Loucy (cell line): ENCODE results near the gene GTF2F2.

Experiments
- H2AFZ ChIP-seq: fragments of 200-600 bp; sonication (generic); 2 replicates; pipeline ENCODE4 v1.6.0; 2016; ENCODE audit warnings: antibody characterized with exemption, mild to moderate bottlenecking, low read length, moderate library complexity
- H3F3A ChIP-seq: fragments of 200-600 bp; 2 replicates; pipeline ENCODE4 v1.6.0; 2016; ENCODE audit warnings: antibody characterized with exemption, low read depth, mild to moderate bottlenecking
- H3K27me3 ChIP-seq: fragments of 200-600 bp; sonication (generic); 2 replicates; pipeline ENCODE4 v1.6.1; 2014; ENCODE audit warnings: low read length, mild to moderate bottlenecking; ENCODE audit not compliant: insufficient read depth, poor library complexity, severe bottlenecking
- H3K36me3 ChIP-seq: fragments of 200-600 bp; sonication (generic); 2 replicates; pipeline ENCODE4 v1.6.1; 2016; ENCODE audit warnings: low read length; ENCODE audit not compliant: insufficient read depth
- H3K4me1 ChIP-seq: fragments of 200-600 bp; sonication (generic); 2 replicates; pipeline ENCODE4 v1.5.1; 2014; ENCODE audit warnings: low read length, mild to moderate bottlenecking; ENCODE audit not compliant: insufficient read depth, poor library complexity, severe bottlenecking
- H3K4me2 ChIP-seq: fragments of 200-600 bp; sonication (generic); 2 replicates; pipeline ENCODE4 v1.6.0; 2014; ENCODE audit warnings: antibody characterized with exemption, low read length, low read depth, mild to moderate bottlenecking; ENCODE audit not compliant: poor library complexity, severe bottlenecking
- H3K4me3 ChIP-seq: fragments of 200-600 bp; sonication (generic); 2 replicates; pipeline ENCODE4 v1.5.1; 2014; ENCODE audit warnings: low read length, mild to moderate bottlenecking, mixed read lengths; ENCODE audit not compliant: poor library complexity, severe bottlenecking
- H3K79me2 ChIP-seq: fragments of 200-600 bp; sonication (generic); 2 replicates; pipeline ENCODE4 v1.6.1; 2014; ENCODE audit warnings: low read length; ENCODE audit not compliant: insufficient read depth
- H3K9ac ChIP-seq: fragments of 200-600 bp; sonication (generic); 2 replicates; pipeline ENCODE4 v1.6.0; 2014; ENCODE audit warnings: mild to moderate bottlenecking, low read depth, low read length, moderate library complexity; ENCODE audit not compliant: poor library complexity, severe bottlenecking
- H3K9me2 ChIP-seq: fragments of 200-600 bp; sonication (generic); replicated peaks from 2 replicates; pipeline ENCODE4 v1.6.1; 2016; ENCODE audit warnings: low read depth, low read length, mixed read lengths
- H3K9me3 ChIP-seq: fragments of 200-600 bp; sonication (generic); 2 replicates; pipeline ENCODE4 v1.6.1; 2014; ENCODE audit warnings: mild to moderate bottlenecking, antibody characterized with exemption, low read length, low read depth; ENCODE audit not compliant: insufficient read depth
- H4K20me1 ChIP-seq: fragments of 200-600 bp; sonication (generic); 2 replicates; pipeline ENCODE4 v1.6.0; 2014; ENCODE audit warnings: antibody characterized with exemption, low read length, mild to moderate bottlenecking; ENCODE audit not compliant: insufficient read depth, poor library complexity, severe bottlenecking
- EZH2phosphoT487 ChIP-seq: fragments of 200-600 bp; IDR thresholded peaks from 2 replicates; pipeline ENCODE4 v1.6.1; 2018; ENCODE audit warnings: antibody characterized with exemption, mild to moderate bottlenecking, moderate library complexity, borderline replicate concordance
- TF ChIP-seq, protein P1 (sequence below): fragments of 200-600 bp; sonication (generic); conservative IDR thresholded peaks from 2 replicates; pipeline ENCODE4 v1.5.1; 2014; ENCODE audit warnings: mild to moderate bottlenecking, antibody characterized with exemption, low read length

The GTF2F2 gene

DNA sequence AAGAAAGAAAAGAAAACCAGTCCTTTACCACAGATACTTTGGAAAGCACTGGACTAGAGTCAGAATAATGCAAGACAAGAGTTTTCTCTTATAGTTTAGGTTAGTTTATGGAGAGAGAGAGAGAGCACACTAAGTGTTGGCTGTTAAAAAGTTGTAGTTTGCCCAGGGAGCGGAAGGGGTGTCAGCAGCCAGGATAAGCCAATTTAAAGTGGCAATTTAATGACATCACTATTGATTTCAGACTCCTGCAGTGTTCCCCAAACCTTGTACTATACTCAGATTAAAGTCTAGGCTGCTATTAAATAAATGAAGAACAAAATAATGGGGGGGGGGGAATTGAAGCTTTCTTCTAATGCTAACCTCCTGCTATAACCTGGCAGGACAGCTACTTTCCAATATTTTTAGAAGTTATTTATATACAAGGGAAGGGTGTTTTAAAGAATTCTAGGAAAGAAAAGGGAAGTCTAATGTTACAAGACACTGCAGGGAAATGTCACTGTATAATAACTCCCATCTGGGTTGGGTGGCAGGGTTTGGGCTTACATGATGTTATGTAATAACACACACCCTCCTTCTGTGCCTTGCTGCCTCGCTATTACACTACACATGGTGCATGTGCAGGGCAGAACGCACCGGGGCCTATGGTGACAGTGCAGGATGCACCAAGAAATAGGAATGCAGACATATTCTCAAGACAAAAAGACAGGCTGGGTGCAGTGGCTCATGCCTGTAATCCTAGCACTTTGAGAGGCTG, 200.7 kb downstream of the GTF2F2 start:
- no peaks in the 10 kb centered on the region for H3F3A ChIP-seq
- no peaks in the 10 kb centered on the region for H4K20me1 ChIP-seq
- H3K4me2 ChIP-seq, result no peak overlapping the region
- peaks cover 3% of the 10 kb centered on the region for H3K4me1 ChIP-seq
- H3K9ac ChIP-seq, result no peak overlapping the region
- H3K79me2 ChIP-seq, result no peaks in the 10 kb centered on the region
- TF ChIP-seq, protein P1, sequence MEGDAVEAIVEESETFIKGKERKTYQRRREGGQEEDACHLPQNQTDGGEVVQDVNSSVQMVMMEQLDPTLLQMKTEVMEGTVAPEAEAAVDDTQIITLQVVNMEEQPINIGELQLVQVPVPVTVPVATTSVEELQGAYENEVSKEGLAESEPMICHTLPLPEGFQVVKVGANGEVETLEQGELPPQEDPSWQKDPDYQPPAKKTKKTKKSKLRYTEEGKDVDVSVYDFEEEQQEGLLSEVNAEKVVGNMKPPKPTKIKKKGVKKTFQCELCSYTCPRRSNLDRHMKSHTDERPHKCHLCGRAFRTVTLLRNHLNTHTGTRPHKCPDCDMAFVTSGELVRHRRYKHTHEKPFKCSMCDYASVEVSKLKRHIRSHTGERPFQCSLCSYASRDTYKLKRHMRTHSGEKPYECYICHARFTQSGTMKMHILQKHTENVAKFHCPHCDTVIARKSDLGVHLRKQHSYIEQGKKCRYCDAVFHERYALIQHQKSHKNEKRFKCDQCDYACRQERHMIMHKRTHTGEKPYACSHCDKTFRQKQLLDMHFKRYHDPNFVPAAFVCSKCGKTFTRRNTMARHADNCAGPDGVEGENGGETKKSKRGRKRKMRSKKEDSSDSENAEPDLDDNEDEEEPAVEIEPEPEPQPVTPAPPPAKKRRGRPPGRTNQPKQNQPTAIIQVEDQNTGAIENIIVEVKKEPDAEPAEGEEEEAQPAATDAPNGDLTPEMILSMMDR, result no peak
- TF ChIP-seq EZH2phosphoT487, result no peak
- H3K27me3 ChIP-seq, result no peaks in the 10 kb centered on the region
- no peak overlapping the region for H3K4me3 ChIP-seq
- no peaks in the 10 kb centered on the region for H3K36me3 ChIP-seq
- no peaks in the 10 kb centered on the region for H3K9me3 ChIP-seq
- H2AFZ ChIP-seq, result no peak overlapping the region
- no peaks in the 10 kb centered on the region for H3K9me2 ChIP-seq

DNA sequence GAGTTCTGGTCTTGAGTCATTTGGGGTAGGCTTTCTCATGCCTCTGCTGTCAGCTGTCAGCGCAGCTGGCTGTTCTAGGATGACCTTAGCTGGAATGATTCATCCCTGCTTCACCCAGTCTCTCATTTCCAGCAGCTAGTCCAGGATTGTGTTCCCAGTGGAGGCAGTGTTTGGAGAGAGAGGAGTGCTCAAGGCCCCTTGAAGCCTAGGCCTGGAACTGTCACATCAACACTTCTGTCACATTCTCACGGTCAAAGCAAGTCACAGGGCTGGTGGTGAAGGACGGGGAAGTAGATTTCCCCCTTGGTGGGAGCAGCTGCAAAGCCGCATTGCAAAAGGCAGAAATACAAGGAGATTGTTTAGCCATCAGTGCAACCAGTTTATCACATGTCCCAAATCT, 205.5 kb downstream of the GTF2F2 start:
- Histone ChIP-seq H3K79me2 (0 out of 2 replicates have a peak, but pooled peaks cover under 1% of the 10 kb centered on the region), H4K20me1 (no peaks in the 10 kb centered on the region), H3K36me3 (no peaks in the 10 kb centered on the region), H3K27me3 (no peaks in the 10 kb centered on the region), H3K4me3 (no peak overlapping the region), H3K9ac (no peak overlapping the region), H3F3A (peaks cover 6% of the 10 kb centered on the region; the same call in 1 of the 2 replicates), H3K4me2 (no peak overlapping the region), H3K9me3 (no peaks in the 10 kb centered on the region), H2AFZ (no peak overlapping the region), H3K9me2 (no peaks in the 10 kb centered on the region), H3K4me1 (peaks cover 32% of the 10 kb centered on the region)
- TF ChIP-seq, protein P1, result no peak
- TF ChIP-seq EZH2phosphoT487, result no peak

DNA sequence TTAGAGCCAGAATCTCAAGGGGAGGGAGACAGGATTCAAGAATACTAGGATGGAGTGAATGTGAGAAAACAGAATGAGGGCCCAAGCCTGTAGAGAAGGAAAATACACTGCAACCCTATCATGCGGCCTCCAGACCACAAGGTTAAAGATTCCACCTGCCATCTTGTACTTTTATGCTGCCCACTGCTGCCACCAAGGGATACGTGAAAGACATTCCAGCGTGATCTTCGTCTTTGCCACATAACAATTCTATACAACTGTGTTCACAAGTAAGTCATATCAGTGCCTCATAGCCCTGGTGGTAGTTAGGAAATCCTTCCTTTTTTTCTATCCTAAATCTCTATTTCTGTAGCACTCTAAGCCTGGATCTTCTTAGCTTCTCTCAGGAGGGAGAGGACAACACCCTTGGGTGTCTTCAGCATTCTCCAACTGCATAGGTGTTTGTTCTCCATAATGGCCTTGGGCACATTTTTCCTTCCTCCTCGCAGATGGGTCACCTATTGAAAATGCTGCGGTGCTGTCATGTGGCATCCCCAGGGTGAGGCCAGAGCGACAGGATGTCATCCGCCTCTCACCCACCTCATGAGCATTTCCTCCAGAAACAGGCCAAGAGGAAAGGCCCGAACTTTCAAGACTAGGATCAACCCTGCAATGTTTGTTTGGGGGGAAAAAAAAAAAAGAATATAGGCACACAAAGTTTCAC, 207.1 kb downstream of the GTF2F2 start:
- Histone ChIP-seq H3K27me3 (no peaks in the 10 kb centered on the region), H3K9me3 (no peaks in the 10 kb centered on the region), H3K9ac (no peak overlapping the region), H3K79me2 (peaks cover 15% of the 10 kb centered on the region; the same call in 1 of the 2 replicates), H3K4me2 (no peak overlapping the region), H3K4me3 (no peak overlapping the region), H3K36me3 (no peaks in the 10 kb centered on the region), H4K20me1 (no peaks in the 10 kb centered on the region), H3K4me1 (peaks cover 48% of the 10 kb centered on the region), H3K9me2 (no peaks in the 10 kb centered on the region), H2AFZ (no peak overlapping the region), H3F3A (peaks cover 6% of the 10 kb centered on the region; the same call in 1 of the 2 replicates)
- no peak for TF ChIP-seq EZH2phosphoT487
- TF ChIP-seq, protein P1, result peak; percentile 29
